ENCODE results near the gene PLVAP. TPM values are rescaled to one million over a fixed set of nuclear protein-coding genes. Genes with fewer than 3 reads are reported as not detected.

The PLVAP gene
- total RNA-seq, 2 donors from 2014 or later, result 48.3 to 83.7 TPM

DNA sequence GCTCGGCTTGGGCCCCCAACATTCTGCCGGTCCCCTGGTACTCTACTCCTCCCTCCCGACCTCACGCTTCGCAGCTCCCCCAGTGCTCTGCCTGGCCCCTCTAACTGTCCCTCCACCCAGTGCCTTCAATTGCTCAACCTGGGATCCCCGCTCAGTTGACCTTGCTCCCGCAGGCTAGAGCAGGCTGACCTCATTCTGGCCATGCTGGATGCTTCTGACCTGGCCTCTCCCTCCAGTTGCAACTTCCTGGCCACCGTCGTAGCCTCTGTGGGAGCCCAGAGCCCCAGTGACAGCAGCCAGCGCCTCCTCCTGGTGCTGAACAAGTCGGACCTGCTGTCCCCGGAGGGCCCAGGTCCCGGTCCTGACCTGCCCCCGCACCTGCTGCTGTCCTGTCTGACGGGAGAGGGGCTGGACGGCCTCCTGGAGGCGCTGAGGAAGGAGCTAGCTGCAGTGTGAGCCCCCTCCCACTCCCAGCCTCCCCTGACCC is 36.2 kb downstream of the PLVAP start:
- H3K9me3 ChIP-seq, result no peaks in the 10 kb centered on the region
- no peak for DNase-seq (ENCODE audit: low spot score)
- no peaks in the 10 kb centered on the region for H3K27me3 ChIP-seq
- H3K27ac ChIP-seq, result no peak overlapping the region
- H3K36me3 ChIP-seq, result no peaks in the 10 kb centered on the region
- H3K4me3 ChIP-seq, result no peak overlapping the region
- H3K4me1 ChIP-seq, result peaks cover 0 to 19% of the 10 kb centered on the region in 2 donors
- TF ChIP-seq CTCF (IDR thresholded peaks at IDR 0.05), result no peak

- no peak for DNase-seq (ENCODE audit: low spot score)
- Histone ChIP-seq H3K4me3 (no peak overlapping the region), H3K4me1 (peaks cover 0 to 24% of the 10 kb centered on the region in 2 donors), H3K27me3 (no peaks in the 10 kb centered on the region), H3K9me3 (no peaks in the 10 kb centered on the region), H3K36me3 (no peaks in the 10 kb centered on the region), H3K27ac (no peak overlapping the region)
- TF ChIP-seq CTCF (IDR thresholded peaks at IDR 0.05), result no peak
Measured at GRCh38 chr19:17340302-17340870, 36.8 kb downstream of the PLVAP start.

- no peaks in the 10 kb centered on the region for H3K27me3 ChIP-seq
- DNase-seq (ENCODE audit: low spot score), result no peak
- peaks cover 0 to 31% of the 10 kb centered on the region in 2 donors for H3K4me1 ChIP-seq
- no peaks in the 10 kb centered on the region for H3K36me3 ChIP-seq
- no peaks in the 10 kb centered on the region for H3K9me3 ChIP-seq
- no peak overlapping the region for H3K27ac ChIP-seq
- no peak for TF ChIP-seq CTCF (IDR thresholded peaks at IDR 0.05)
- no peak overlapping the region for H3K4me3 ChIP-seq
Measured at GRCh38 chr19:17339088-17339741, 37.9 kb downstream of the PLVAP start.

DNA sequence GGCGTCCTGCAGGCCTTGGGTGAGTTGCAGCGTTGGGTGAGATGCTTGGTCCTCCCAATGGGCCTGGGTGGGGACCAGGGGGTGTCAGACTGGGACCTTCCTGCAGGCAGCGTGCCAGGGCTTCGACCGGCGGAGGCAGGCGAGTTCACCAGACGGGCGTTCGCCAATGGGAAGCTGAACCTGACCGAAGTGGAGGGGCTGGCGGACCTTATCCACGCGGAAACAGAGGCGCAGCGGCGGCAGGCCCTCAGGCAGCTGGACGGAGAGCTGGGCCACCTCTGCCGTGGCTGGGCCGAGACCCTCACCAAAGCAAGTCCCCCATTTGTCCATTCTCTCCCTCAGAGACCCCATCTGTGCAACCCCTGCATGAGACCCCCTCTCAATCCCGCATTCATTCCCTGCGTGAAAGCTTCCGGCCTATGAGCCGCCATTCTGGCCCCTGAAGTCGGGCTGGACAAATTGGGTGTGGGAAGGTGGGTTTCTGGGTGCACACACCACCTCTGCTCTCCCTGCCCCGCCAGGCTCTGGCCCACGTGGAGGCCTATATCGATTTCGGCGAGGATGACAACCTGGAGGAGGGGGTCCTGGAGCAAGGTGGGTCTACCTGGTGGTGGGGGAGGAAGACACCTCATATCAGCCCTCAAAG is 38.6 kb downstream of the PLVAP start:
- no peak overlapping the region for H3K27ac ChIP-seq
- DNase-seq (ENCODE audit: low spot score), result no peak
- H3K27me3 ChIP-seq, result no peaks in the 10 kb centered on the region
- H3K36me3 ChIP-seq, result no peaks in the 10 kb centered on the region
- TF ChIP-seq CTCF (IDR thresholded peaks at IDR 0.05), result no peak
- H3K4me1 ChIP-seq, result peaks cover 0 to 37% of the 10 kb centered on the region in 2 donors
- no peaks in the 10 kb centered on the region for H3K9me3 ChIP-seq
- H3K4me3 ChIP-seq, result peak overlapping the region in 1 of 2 donors; percentile 73

DNA sequence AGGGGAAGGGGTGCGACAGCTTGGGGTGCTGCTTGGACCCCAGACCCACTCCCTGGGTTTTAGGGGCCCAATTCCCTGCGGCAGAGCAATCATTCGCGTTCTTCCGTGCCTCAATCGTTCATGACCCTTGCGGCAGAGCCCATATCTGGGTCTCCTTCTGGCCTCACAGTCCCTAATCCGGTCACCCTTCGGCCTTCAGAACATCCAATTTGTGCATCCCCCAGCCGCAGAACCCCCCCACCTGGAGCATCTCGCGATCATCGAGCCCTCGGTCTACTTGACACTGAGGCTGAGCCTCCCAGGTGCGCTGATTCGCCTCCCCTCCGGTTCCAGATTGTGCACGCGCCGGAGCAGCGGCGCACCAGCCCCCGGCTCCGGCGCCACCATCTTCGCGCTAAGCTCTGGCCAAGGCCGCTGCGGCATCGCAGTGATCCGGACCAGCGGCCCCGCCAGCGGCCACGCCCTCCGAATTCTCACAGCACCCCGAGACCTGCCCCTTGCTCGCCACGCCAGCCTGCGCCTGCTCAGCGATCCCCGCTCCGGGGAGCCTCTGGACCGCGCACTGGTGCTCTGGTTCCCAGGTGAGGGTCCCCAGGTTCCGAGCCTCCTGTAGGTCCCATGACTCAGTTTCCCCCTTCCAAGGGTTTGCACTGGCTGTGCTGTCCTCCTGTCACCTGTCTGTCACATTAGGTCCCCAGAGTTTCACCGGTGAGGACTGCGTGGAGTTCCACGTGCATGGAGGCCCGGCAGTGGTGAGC is 39.3 kb downstream of the PLVAP start:
- TF ChIP-seq CTCF (IDR thresholded peaks at IDR 0.05), result no peak
- H3K9me3 ChIP-seq, result no peaks in the 10 kb centered on the region
- no peak for DNase-seq (ENCODE audit: low spot score)
- H3K27ac ChIP-seq, result peak overlapping the region; percentile 92 to 93
- H3K4me1 ChIP-seq, result peaks cover 0 to 41% of the 10 kb centered on the region in 2 donors
- no peaks in the 10 kb centered on the region for H3K27me3 ChIP-seq
- peak overlapping the region; percentile 73 to 81 for H3K4me3 ChIP-seq
- no peaks in the 10 kb centered on the region for H3K36me3 ChIP-seq
